GM18499 (cell line): ENCODE results near the gene ADH7.
"Not testable (repeated sequence)": the region's sequence is repeated elsewhere in the genome, so short reads cannot be mapped to it uniquely, and the experiment has no call there.

ENCODE experiments used
- ATAC-seq: cut with Tn5 transposase; IDR thresholded peaks from one replicate; pipeline ENCODE4 v1.9.1; 2021; ENCODE audit warnings: moderate number of reproducible peaks; ENCODE audit not compliant: insufficient read depth, unreplicated experiment

Gene ADH7

GRCh38 chr4:99417125-99417524 is 18.0 kb downstream of the ADH7 start:
- ATAC-seq = no peak

DNA sequence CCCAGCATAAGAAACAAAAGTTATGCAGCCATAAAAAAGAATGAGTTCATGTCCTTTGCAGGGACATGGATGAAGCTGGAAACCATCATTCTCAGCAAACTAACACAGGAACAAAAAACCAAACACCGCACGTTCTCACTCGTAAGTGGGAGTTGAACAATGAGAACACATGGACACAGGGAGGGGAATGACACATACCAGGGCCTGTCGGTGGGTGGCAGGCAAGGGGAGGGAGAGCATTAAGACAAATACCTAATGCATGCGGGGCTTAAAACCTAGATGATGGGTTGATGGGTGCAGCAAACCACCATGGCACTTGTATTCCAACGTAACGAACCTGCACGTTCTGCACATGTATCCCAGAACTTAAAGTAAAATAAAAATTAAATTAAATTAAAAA is 19.4 kb downstream of the ADH7 start:
- not testable (repeated sequence) for ATAC-seq

DNA sequence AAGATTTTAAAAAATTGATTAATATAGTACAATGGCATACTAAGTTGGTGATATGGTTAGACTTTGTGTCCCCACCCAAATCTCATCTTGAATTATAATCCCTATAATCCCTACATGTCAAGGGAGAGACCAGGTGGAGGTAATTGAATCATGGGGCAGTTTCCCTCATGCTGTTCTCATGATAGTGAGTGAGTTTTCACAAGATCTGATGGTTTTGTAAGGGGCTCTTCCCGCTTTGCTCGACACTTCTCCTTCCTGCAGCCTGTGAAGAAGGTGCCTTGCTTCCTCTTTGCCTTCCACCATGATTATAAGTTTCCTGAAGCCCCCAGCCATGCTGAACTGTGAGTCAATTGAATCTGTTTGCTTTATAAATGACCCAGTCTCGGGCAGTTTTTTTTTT is 20.2 kb downstream of the ADH7 start:
- not testable (repeated sequence) for ATAC-seq

GRCh38 chr4:99414401-99414800 is 20.7 kb downstream of the ADH7 start:
- no peak for ATAC-seq

DNA sequence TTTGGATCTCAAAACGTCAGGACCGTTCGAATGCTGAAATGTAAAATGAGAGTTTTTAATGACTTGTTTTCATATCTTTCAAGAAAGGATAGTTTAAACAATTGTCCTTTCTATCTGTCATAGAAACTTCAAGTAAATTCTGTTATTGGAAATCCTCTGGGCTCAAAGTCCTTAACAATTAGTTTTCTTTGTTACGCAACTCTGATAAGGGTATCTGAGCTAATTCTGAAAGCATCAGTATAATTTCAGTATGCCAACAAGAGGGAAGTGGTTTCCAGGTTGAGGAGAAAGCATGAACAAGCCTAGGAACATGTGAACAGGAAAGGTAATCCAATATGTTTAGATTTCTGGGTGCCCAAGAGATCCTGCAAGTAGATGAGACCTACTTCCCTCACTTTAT is 22.0 kb downstream of the ADH7 start:
- ATAC-seq = no peak

GRCh38 chr4:99411041-99411440 is 24.1 kb downstream of the ADH7 start:
- ATAC-seq = no peak

- ATAC-seq = no peak
Measured at GRCh38 chr4:99410075-99410474, 25.1 kb downstream of the ADH7 start.

DNA sequence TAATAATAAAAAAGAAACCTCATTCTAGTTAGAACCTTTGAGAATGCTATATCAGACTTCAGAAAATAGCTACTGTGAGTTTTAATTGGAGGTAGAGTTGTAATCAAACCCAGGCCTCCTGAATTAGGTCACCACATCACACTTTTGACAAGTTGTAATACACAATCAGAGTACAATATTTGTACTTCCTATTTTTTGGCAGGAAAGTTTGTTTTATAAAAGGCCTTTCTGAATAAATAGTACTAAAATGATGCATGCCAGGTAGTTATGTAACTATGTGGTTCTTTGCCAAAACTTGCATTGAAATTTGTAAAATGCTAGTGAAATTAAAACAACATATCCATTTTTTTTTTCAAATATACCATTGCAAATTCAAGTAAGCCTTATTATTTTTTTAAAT is 26.8 kb downstream of the ADH7 start:
- ATAC-seq = no peak

GRCh38 chr4:99405433-99406115 is 29.6 kb downstream of the ADH7 start:
- no peak for ATAC-seq

DNA sequence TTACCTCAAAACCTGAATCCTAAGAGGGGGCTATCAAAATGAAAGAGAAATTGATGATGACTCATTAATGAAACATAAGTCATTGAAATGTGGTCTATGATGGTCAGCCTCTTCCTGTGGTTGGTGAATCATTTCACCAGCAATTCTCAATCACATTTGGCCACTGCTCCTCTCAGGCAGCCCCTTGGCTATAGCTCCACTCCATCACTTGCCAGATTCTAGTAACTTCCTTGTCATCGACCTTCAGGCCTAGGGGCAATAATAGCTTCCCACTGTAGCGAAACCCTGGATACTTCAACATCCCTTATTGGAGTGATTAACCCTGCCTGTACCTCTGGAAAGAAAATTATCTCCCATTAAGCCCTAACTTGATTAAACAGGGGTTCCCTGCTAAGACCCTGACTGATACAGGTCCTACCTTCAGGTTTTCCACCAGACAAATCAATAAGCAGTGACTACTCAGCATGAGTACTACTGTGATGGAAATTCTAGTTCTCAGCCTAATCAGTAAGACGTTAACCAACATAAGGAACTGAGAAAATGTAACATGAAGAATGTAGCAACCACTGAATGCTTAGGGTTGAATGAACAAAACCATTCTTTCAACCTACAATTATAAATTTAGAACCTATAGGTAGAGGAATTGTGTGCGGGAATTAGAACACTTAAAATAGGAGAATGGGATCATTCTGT is 30.4 kb downstream of the ADH7 start:
- ATAC-seq = peak; percentile 88

GRCh38 chr4:99403380-99404184 is 31.6 kb downstream of the ADH7 start:
- peak; percentile 66 for ATAC-seq

DNA sequence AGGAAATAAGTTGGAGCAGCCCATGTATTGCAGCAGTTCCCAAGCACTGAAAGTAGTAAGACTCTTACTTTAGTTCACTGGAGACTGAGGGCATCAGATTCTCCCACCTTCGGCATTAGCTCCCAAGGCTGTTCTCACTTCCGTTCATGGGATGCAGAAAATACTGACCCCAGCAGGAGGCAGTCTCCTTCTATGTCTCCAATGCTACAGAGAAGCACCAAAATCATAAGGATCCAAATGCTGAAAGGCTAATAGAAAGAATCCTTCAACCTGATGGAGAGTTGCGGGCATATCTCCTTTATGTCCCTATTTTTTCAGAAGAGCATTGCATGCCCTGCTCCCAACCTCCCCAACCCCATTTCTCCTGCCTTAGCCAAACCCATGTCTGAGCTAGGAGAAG is 32.4 kb downstream of the ADH7 start:
- no peak for ATAC-seq

DNA sequence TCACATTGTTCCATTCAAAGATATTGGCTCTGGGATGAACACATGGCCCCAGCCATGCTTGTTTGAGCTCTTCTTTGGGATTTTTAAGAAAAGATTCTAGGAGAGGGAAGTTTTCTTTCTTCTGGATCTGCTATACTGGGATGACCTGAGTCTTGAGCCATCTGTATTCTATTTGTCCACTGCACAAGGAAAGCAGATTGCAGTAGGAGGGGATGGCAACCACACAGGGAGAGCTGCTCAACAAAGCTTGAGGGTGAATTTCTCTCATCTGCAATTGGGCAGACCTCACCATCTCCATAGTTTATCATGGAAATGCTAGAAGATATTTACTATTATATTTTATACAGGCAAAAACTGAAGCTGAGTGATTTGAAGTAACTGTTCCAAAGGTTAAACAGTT is 34.3 kb downstream of the ADH7 start:
- no peak for ATAC-seq

GRCh38 chr4:99399017-99399416 is 36.1 kb downstream of the ADH7 start:
- ATAC-seq = no peak

DNA sequence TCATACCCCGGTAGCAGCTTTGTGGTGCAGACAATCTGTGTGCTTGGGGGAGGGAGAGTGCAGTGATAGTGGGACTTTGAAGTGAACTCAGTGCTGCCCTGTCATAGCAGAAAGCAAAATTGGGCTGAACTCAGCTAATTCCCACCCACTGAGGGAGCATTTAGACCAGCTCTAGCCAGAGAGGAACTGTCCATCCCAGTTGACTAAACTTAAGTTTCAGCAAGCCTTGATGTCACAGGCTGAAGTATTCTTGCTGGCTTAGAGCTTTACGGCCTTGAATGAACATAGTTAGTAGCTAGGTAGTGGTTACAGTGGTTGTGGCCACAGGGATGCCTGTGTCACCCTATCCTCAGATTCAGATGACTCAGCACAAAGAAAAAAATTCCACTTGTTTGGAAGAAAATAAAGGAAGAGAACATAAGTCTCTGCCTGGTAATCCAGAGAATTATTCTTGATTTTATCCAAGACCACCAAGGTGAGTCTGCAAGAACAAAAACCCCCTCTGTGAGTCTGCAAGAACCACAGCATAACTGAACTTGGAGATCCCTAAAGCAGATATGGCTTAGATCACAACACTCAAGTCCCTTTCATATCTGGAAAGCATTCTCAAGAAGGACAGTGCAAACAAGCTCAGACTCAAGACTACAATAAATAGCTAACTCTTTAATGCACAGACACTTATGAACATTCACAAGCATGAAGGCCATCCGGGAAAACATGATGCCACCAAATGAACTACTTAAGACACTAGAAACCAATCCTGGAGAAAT is 39.4 kb downstream of the ADH7 start:
- ATAC-seq = no peak

DNA sequence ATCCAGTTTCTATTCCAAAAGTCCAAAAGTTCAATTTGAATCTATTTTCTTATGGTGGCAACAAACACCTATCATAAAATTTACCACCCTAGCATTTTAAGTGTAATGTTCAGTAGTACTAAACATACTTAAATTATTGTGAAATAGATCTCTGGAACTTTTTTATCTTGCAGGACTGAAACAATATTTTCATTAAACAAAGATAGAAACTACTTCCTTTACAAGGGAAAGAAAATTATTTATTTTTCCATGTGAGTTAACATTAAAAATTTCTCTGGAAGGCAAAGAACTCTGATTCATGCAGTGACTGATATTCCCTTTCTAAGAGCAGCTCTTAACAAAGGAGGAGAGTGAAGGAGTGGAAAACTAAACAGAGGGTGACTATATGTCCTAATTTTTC is 40.2 kb downstream of the ADH7 start:
- no peak for ATAC-seq

DNA sequence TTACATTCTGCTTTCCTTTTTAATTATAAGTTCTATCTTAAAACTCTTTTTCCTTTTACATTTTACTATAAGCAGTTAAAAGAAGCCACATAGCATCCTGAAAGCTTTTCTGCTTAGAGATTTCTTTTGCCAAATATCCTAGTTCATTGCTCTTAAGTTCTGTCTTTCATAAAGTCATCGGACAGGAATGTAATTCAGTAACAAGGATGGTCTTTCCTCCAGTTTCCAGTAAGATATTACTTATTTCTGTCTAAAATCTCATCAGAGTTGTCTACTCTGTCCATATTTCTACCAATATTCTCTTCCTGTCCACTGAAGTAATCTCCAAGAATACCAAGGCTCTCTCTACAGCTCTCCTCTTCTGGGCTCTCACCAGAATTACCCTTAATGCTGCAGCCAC is 45.1 kb downstream of the ADH7 start:
- no peak for ATAC-seq

- ATAC-seq = no peak
Measured at GRCh38 chr4:99389606-99390005, 45.5 kb downstream of the ADH7 start.

GRCh38 chr4:99383833-99384392 is 51.2 kb downstream of the ADH7 start:
- no peak for ATAC-seq

- ATAC-seq = no peak
Measured at GRCh38 chr4:99383399-99383798, 51.7 kb downstream of the ADH7 start.
